ENCODE results near the gene DST.

The DST gene

DNA sequence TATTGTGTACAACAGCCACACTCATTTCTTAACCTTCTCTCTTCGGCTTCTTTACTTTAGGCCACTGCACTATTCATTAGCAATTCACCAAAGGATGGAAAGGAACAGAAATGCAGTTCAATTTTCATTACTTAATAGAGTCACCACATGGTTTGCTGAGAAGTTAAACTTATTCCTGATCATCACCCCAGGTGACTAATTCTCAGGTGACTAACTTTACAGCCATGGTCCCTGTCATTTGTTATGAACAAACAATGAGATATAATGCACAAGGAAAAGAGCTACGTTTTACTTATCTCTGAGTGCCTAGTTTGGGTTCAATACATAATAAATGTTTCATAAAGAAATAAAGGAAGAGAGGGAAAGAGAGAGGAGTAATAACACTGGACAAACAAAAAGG, 45.8 kb upstream of the DST start:
- no peak for DNase-seq (ENCODE audit: extremely low read depth, low read depth)
- no peak overlapping the region for H3K4me3 ChIP-seq (replicated peaks; ENCODE audit: low read depth, low read length)
- no peak for TF ChIP-seq CTCF (IDR thresholded peaks at IDR 0.05; ENCODE audit: low read depth, low read length, missing control alignments)

DNA sequence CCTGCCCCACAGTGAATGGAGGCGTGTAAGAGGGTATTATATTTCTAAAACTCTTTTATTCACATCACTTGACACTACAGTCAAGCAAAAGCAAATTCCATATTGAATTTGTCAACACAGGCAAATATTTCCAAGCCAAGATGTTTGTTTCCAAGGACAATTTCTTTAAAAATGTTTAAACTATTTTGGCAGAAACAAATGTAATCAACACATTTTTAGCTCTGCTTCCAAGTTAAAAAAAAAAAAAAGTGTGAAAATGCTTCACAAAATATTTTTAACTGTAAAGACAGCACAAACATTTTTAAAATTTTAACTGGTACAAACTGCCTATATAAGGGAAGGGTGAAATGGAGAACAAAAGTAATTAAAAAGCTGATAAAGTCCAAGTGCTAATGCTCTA, 44.9 kb upstream of the DST start:
- no peak for TF ChIP-seq CTCF (IDR thresholded peaks at IDR 0.05; ENCODE audit: low read depth, low read length, missing control alignments)
- no peak for DNase-seq (ENCODE audit: extremely low read depth, low read depth)
- no peak overlapping the region for H3K4me3 ChIP-seq (replicated peaks; ENCODE audit: low read depth, low read length)

DNA sequence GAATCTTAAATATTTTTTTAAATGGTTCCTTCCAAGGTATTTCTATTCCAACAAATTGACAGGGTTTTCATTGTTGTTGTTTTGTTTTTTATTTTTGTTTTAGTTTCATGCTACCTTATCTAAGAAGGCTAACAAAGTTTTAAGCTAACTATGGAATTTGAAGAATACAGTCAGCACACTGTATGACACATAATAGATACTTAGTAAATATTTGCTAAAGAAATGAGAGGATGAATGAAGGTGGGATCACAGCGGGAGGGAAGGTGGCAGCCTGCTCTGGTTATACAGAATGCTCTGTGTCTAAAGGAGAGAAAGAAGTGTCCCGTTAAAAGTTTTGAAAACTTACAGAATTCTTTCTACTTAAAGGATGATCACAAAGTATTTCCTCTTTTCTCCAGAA, 43.7 kb upstream of the DST start:
- no peak overlapping the region for H3K4me3 ChIP-seq (replicated peaks; ENCODE audit: low read depth, low read length)
- TF ChIP-seq CTCF (IDR thresholded peaks at IDR 0.05; ENCODE audit: low read depth, low read length, missing control alignments) = no peak
- no peak for DNase-seq (ENCODE audit: extremely low read depth, low read depth)

- DNase-seq (ENCODE audit: extremely low read depth, low read depth) = no peak
- TF ChIP-seq CTCF (IDR thresholded peaks at IDR 0.05; ENCODE audit: low read depth, low read length, missing control alignments) = no peak
- H3K4me3 ChIP-seq (replicated peaks; ENCODE audit: low read depth, low read length) = no peak overlapping the region
These were observed 43.3 kb upstream of the DST start for GRCh38 chr6:56685994-56686393.

- no peak for TF ChIP-seq CTCF (IDR thresholded peaks at IDR 0.05; ENCODE audit: low read depth, low read length, missing control alignments)
- no peak for DNase-seq (ENCODE audit: extremely low read depth, low read depth)
- H3K4me3 ChIP-seq (replicated peaks; ENCODE audit: low read depth, low read length) = no peak overlapping the region
These were observed 42.5 kb upstream of the DST start for GRCh38 chr6:56685102-56685733.

GRCh38 chr6:56684342-56685101, 41.8 kb upstream of the DST start:
- DNase-seq (ENCODE audit: extremely low read depth, low read depth) = no peak
- TF ChIP-seq CTCF (IDR thresholded peaks at IDR 0.05; ENCODE audit: low read depth, low read length, missing control alignments) = no peak
- H3K4me3 ChIP-seq (replicated peaks; ENCODE audit: low read depth, low read length) = no peak overlapping the region

Data from HFF-Myc (cell line).